ENCODE measurements around the gene CCDC142. TPM values are rescaled to one million over a fixed set of nuclear protein-coding genes. Genes with fewer than 3 reads are reported as not detected.

The CCDC142 gene
- total and polyA plus RNA-seq, 8 donors, result 4.9 to 14.0 (median 6.0) TPM

DNA sequence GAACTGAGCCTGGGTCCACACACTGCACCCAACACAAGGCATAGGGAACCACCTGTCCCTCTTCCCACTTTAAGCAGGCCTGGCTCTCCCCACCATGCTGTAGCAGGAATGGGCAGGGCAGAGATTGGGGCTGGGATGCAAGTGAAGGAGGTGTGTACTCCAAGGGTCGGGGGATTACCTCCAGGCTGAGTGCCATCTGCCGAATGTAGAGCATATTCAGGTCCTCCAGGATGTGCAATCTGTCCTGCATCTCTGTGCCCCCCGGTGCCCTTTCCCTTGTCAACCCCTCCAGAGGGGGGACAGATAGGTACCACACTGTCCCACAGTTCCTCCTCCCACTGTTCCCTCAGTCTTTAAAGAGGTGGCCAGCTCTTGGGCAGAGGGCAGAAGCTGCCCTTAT is 43.4 kb downstream of the CCDC142 start:
- H3K9me3 ChIP-seq, result no peaks in the 10 kb centered on the region
- FAIRE-seq (no peak), DNase-seq (no peak), ATAC-seq (no peak)
- H3K27me3 ChIP-seq, result no peaks in the 10 kb centered on the region
- peak overlapping the region in 2 of 4 donors; percentile 99 for H3K27ac ChIP-seq
- 22 to 23% methylated on average over 3 of the region's 3 CpGs for WGBS, 2 donors
- H3K4me3 ChIP-seq, result peak overlapping the region; percentile 70 to 80 (median 74)
- intact Hi-C loops (cut with DNase I), result no loop called here
- H3K36me3 ChIP-seq, result no peaks in the 10 kb centered on the region
- TF ChIP-seq, protein P1, sequence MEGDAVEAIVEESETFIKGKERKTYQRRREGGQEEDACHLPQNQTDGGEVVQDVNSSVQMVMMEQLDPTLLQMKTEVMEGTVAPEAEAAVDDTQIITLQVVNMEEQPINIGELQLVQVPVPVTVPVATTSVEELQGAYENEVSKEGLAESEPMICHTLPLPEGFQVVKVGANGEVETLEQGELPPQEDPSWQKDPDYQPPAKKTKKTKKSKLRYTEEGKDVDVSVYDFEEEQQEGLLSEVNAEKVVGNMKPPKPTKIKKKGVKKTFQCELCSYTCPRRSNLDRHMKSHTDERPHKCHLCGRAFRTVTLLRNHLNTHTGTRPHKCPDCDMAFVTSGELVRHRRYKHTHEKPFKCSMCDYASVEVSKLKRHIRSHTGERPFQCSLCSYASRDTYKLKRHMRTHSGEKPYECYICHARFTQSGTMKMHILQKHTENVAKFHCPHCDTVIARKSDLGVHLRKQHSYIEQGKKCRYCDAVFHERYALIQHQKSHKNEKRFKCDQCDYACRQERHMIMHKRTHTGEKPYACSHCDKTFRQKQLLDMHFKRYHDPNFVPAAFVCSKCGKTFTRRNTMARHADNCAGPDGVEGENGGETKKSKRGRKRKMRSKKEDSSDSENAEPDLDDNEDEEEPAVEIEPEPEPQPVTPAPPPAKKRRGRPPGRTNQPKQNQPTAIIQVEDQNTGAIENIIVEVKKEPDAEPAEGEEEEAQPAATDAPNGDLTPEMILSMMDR (IDR thresholded peaks at IDR 0.05), result no peak
- H3K4me1 ChIP-seq, result peaks cover 0 to 22% (median 9%) of the 10 kb centered on the region in 3 donors

DNA sequence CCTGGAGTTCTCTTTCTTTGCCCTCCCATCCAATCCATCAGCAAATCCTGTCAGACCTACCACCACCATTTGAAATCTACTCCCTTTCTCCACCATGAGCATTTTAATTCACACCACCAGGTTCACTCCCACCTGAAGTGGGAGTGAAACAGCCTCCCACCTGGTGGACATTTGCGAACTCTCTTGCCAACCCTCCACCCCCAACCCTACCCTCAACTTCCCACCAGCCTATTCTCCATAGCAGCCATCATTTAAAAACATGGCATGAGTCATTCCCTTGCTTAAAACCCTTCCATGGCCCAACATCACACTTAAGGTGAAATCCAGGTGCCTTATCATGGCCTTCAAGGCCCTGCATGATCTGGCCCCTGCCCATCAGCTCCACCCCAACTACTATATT is 44.5 kb downstream of the CCDC142 start:
- Histone ChIP-seq H3K27ac (no peak overlapping the region), H3K27me3 (no peaks in the 10 kb centered on the region), H3K4me1 (peaks cover 0 to 22% (median 9%) of the 10 kb centered on the region in 3 donors), H3K4me3 (no peak overlapping the region), H3K36me3 (no peaks in the 10 kb centered on the region), H3K9me3 (no peaks in the 10 kb centered on the region)
- DNase-seq, result no peak
- FAIRE-seq, result no peak
- intact Hi-C loops (cut with DNase I), result no loop called here
- TF ChIP-seq, protein P1 (IDR thresholded peaks at IDR 0.05), result no peak
- WGBS, 2 donors, result 95 to 100% methylated on average over 1 of the region's 1 CpG
- no peak for ATAC-seq

DNA sequence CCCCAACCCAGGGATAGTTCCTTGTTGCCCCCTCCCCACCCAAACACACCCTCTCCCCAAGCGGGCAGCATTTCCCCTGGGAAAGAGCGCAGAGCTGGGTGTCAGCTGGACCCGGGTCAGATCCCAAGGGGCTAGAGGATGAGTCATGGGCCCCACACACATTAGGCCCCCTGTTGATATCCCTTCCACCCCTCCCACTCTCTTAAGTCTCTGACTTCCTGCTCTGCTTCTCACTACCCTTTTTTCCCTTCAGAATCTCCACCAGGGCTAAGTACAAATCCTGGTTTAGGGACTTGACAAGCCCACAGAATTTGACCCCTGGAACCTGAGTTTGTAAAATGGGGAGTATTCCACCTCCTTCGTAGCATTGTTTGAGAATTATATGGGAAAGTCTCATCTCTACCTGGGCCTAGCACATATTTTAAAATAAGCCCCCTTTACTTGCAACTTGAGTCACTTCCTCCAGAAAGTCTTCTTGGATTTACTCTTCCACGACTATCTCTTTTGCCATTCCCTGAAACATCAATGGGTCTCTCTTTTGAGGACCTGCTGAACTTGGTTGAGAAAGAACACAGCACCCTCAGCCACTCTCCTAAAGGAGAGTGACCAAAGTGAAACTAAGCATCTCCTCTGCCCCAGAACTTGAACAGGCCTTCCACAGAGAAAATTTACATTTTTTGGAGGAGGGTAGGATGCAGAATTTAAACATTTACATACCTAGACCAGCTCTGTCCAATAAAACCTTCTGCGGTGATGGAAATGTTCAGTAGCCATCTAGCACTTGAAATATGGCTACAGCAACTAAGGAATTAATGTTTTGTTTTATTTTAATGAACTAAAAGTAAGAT is 45.7 kb downstream of the CCDC142 start:
- Histone ChIP-seq H3K4me3 (no peak overlapping the region), H3K4me1 (peaks cover 0 to 17% (median 9%) of the 10 kb centered on the region in 3 donors), H3K27me3 (no peaks in the 10 kb centered on the region), H3K27ac (no peak overlapping the region), H3K36me3 (peaks cover 0 to 2% (median 0%) of the 10 kb centered on the region in 3 donors), H3K9me3 (no peaks in the 10 kb centered on the region)
- TF ChIP-seq, protein P1 (IDR thresholded peaks at IDR 0.05), result no peak
- no peak for ATAC-seq
- DNase-seq, result no peak
- 80 to 81% methylated on average over 6 of the region's 6 CpGs for WGBS, 2 donors
- FAIRE-seq, result no peak
- intact Hi-C loops (cut with DNase I), result no loop called here

DNA sequence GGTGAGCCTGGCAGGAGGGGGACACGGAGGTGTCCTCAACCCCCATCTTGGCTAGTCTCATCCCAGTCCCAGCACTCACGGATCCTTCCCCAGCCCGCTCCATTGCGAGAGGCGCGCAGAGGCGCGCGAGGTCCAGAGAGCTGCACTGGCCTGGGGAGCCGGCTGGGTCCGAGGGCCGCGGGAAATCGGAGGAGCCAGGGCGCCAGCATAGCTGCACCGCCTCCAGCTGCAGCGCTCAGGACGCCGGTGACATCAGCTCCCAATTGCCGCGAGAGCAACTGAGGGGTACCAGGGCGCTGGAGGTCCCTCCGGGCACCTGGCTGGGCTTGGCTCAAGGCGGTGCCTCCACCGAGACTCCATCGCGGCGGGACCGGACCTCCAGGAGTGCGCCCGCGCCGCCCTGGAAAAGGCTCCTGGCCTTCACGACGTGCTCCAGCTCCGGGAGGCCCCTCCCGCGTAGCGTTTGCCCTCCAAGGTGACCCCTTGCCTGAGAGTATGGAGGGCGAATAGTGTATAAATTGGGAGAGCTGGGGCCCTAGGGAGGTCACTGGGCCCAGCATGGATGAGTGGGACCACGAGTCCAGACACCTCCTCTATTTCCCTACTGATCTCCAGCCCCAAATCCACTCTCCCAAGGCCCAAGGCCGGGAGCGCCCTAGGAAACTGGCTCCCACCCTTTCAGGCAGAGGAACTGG is 46.5 kb downstream of the CCDC142 start:
- WGBS, 2 donors, result 83 to 87% methylated on average over 43 of the region's 43 CpGs
- TF ChIP-seq, protein P1 (IDR thresholded peaks at IDR 0.05), result no peak
- no peak overlapping the region for H3K27ac ChIP-seq
- no peak for FAIRE-seq
- DNase-seq, result no peak
- H3K9me3 ChIP-seq, result no peaks in the 10 kb centered on the region
- ATAC-seq, result no peak
- H3K27me3 ChIP-seq, result no peaks in the 10 kb centered on the region
- intact Hi-C loops (cut with DNase I), result no loop called here
- H3K4me3 ChIP-seq, result no peak overlapping the region
- H3K4me1 ChIP-seq, result peaks cover 0 to 17% (median 9%) of the 10 kb centered on the region in 3 donors
- peaks cover 0 to 10% (median 3%) of the 10 kb centered on the region in 3 donors for H3K36me3 ChIP-seq

Data from pancreas (tissue), 10 donors.